ENCODE measurements around the gene LNX2. TPM values are rescaled to one million over a fixed set of nuclear protein-coding genes. Genes with fewer than 3 reads are reported as not detected.

The LNX2 gene
- total and polyA plus RNA-seq, 12 donors: 2.9 to 26.5 (median 16.6) TPM

- 42 to 54% (median 50%) methylated on average over 3 of the region's 3 CpGs for WGBS, 4 donors
Measured at GRCh38 chr13:27593267-27593666, 27.1 kb downstream of the LNX2 start.

GRCh38 chr13:27592865-27593264, 27.5 kb downstream of the LNX2 start:
- Histone ChIP-seq H3K27ac (no peak overlapping the region), H3K9me3 (replicated peaks in 1 of 3) (no peaks in the 10 kb centered on the region), H3K4me1 (replicated peaks in 1 of 2) (peaks cover 27 to 42% of the 10 kb centered on the region in 2 donors), H3K27me3 (no peaks in the 10 kb centered on the region), H3K4me3 (no peak overlapping the region), H3K36me3 (replicated peaks in 1 of 2) (no peaks in the 10 kb centered on the region)
- intact Hi-C loops (cut with DNase I): no loop called here
- TF ChIP-seq CTCF (IDR thresholded peaks at IDR 0.05): no peak
- TF ChIP-seq POLR2A (IDR thresholded peaks at IDR 0.05): no peak
- no peak for DNase-seq

More at GRCh38 chr13:27593267-27593666, 27.1 kb downstream of the LNX2 start:
- no peak for DNase-seq
- H3K36me3 ChIP-seq (replicated peaks in 1 of 2): no peaks in the 10 kb centered on the region
- intact Hi-C loops (cut with DNase I): no loop called here
- no peaks in the 10 kb centered on the region for H3K27me3 ChIP-seq
- TF ChIP-seq POLR2A (IDR thresholded peaks at IDR 0.05) (no peak), CTCF (IDR thresholded peaks at IDR 0.05) (no peak)
- H3K27ac ChIP-seq: no peak overlapping the region
- H3K4me3 ChIP-seq: no peak overlapping the region
- peaks cover 27 to 45% of the 10 kb centered on the region in 2 donors for H3K4me1 ChIP-seq (replicated peaks in 1 of 2)
- no peaks in the 10 kb centered on the region for H3K9me3 ChIP-seq (replicated peaks in 1 of 3)

- no peak for DNase-seq
- H3K9me3 ChIP-seq (replicated peaks in 1 of 3): no peaks in the 10 kb centered on the region
- no peaks in the 10 kb centered on the region for H3K36me3 ChIP-seq (replicated peaks in 1 of 2)
- H3K27ac ChIP-seq: no peak overlapping the region
- TF ChIP-seq CTCF (IDR thresholded peaks at IDR 0.05): no peak
- TF ChIP-seq POLR2A (IDR thresholded peaks at IDR 0.05): no peak
- intact Hi-C loops (cut with DNase I): no loop called here
- H3K4me3 ChIP-seq: no peak overlapping the region
- no peaks in the 10 kb centered on the region for H3K27me3 ChIP-seq
- peaks cover 21 to 33% of the 10 kb centered on the region in 2 donors for H3K4me1 ChIP-seq (replicated peaks in 1 of 2)
- WGBS, 4 donors: 91 to 98% (median 96%) methylated on average over 1 of the region's 1 CpG
Measured at GRCh38 chr13:27588405-27588804, 31.9 kb downstream of the LNX2 start.

GRCh38 chr13:27587095-27587746, 33.1 kb downstream of the LNX2 start:
- no peak for DNase-seq
- intact Hi-C loops (cut with DNase I): no loop called here
- TF ChIP-seq POLR2A (IDR thresholded peaks at IDR 0.05) (no peak), CTCF (IDR thresholded peaks at IDR 0.05) (no peak)

More at GRCh38 chr13:27587095-27587746, 33.1 kb downstream of the LNX2 start:
- Histone ChIP-seq H3K27me3 (no peaks in the 10 kb centered on the region), H3K27ac (no peak overlapping the region), H3K36me3 (replicated peaks in 1 of 2) (no peaks in the 10 kb centered on the region), H3K4me1 (replicated peaks in 1 of 2) (peaks cover 15 to 22% of the 10 kb centered on the region in 2 donors), H3K4me3 (no peak overlapping the region), H3K9me3 (replicated peaks in 1 of 3) (no peaks in the 10 kb centered on the region)
- WGBS, 4 donors: 62 to 78% (median 69%) methylated on average over 5 of the region's 5 CpGs

All from adrenal gland (tissue), 12 donors.